GM12878 (cell line): ENCODE data around the gene FAM114A1. TPM values are rescaled to one million over a fixed set of nuclear protein-coding genes. Genes with fewer than 3 reads are reported as not detected.
A peak's percentile ranks its signal among the peaks of the same experiment; 100 is the strongest.

Experiments used
- ATAC-seq: fragments of 200-7000 bp; cut with Tn5 transposase; 3 replicates; pipeline ENCODE4 v1.9.1; 2020; ENCODE audit warnings: mild to moderate bottlenecking, moderate library complexity
- BruUV-seq: library from RNA; stranded (reverse); fragments of 400-500 nt; replicated peaks from 2 replicates; lab custom pipeline; 2021; lab: Mats Ljungman, UMichigan
- CTCF ChIA-PET: fragments of 300-600 bp; sonication (Branson Sonifier 250); formaldehyde crosslinking; extraction: SDS; loops from one replicate; lab custom pipeline; 2021; ENCODE audit warnings: inconsistent platforms; lab: Yijun Ruan, JAX
- POLR2A ChIA-PET: fragments of 350-600 bp; formaldehyde crosslinking; extraction: SDS; loops from one replicate; lab custom pipeline; 2021; ENCODE audit warnings: inconsistent platforms; lab: Charles Lee
- RAD21 ChIA-PET: fragments of 300-600 bp; sonication (Branson Sonifier 250); formaldehyde crosslinking; loops from one replicate; lab custom pipeline; 2023; ENCODE audit warnings: antibody characterized with exemption; ENCODE audit not compliant: unreplicated experiment; lab: Charles Lee
- SMC1A ChIA-PET: fragments of 300-600 bp; sonication (Branson Sonifier 250); formaldehyde crosslinking; loops from one replicate; lab custom pipeline; 2023; ENCODE audit not compliant: unreplicated experiment, uncharacterized antibody; lab: Charles Lee
- DNase-seq: peaks from one replicate; pipeline ENCODE4 v3.0.0-alpha.2; 2011; ENCODE audit warnings: low read depth, low spot score
- FAIRE-seq: peaks from 3 replicates; lab custom pipeline; 2011; peaks lifted over from hg19 to GRCh38; lab: Jason Lieb, UNC
- H2AFZ ChIP-seq: 2 replicates; pipeline ENCODE4 v1.6.0; 2011; ENCODE audit warnings: low read depth, low read length, control low read depth; ENCODE audit not compliant: control insufficient read depth
- H3K27ac ChIP-seq: 2 replicates; pipeline ENCODE4 v1.5.1; 2011; ENCODE audit warnings: control low read depth; ENCODE audit not compliant: control insufficient read depth, insufficient read depth
- H3K27me3 ChIP-seq, 2 experiments: replicated peaks in 1 of 2; 2 replicates each; pipeline versions ENCODE4 v1.6.0 to v1.6.1; 2011; ENCODE audit warnings: low read length in 1 of 2; ENCODE audit not compliant: control insufficient read depth in 2 of 2, insufficient read depth in 2 of 2
- H3K36me3 ChIP-seq, 2 experiments: 2 replicates each; pipeline ENCODE4 v1.5.1; 2011; ENCODE audit warnings: low read length in 1 of 2; ENCODE audit not compliant: control insufficient read depth in 2 of 2, insufficient read depth in 2 of 2
- H3K4me1 ChIP-seq: 2 replicates; pipeline ENCODE4 v1.6.1; 2011; ENCODE audit warnings: mild to moderate bottlenecking, low read length, moderate library complexity, mixed read lengths; ENCODE audit not compliant: control insufficient read depth, insufficient read depth
- H3K4me2 ChIP-seq: 2 replicates; pipeline ENCODE4 v1.6.0; 2011; ENCODE audit warnings: control low read depth; ENCODE audit not compliant: control insufficient read depth, insufficient read depth
- H3K4me3 ChIP-seq: fragments of 200-600 bp; sonication (generic); 2 replicates; pipeline ENCODE4 v1.5.1; 2016
- H3K79me2 ChIP-seq: 2 replicates; pipeline ENCODE4 v1.6.0; 2011; ENCODE audit warnings: low read length; ENCODE audit not compliant: control insufficient read depth, insufficient read depth
- H3K9ac ChIP-seq: 2 replicates; pipeline ENCODE4 v1.8.0; 2011; ENCODE audit warnings: low read length, control low read depth, mixed read lengths; ENCODE audit not compliant: control insufficient read depth, insufficient read depth
- H3K9me3 ChIP-seq: replicated peaks from 3 replicates; pipeline ENCODE4 v1.5.1; 2011; ENCODE audit warnings: mild to moderate bottlenecking, low read length; ENCODE audit not compliant: control insufficient read depth, insufficient read depth
- H4K20me1 ChIP-seq: 2 replicates; pipeline ENCODE4 v1.6.0; 2011; ENCODE audit not compliant: control insufficient read depth, insufficient read depth
- BCL11A ChIP-seq: IDR thresholded peaks from 2 replicates; pipeline ENCODE4 v1.6.1; 2011; ENCODE audit warnings: low read depth, low read length
- BHLHE40 ChIP-seq, 2 experiments: fragments of 450-650 bp in 1 of 2; IDR thresholded peaks; 2 replicates each; pipeline ENCODE4 v1.6.1; 2011 to 2017; ENCODE audit warnings: low read depth in 2 of 2, borderline replicate concordance in 1 of 2, improper control_type of control experiment in 1 of 2, low read length in 1 of 2, mild to moderate bottlenecking in 1 of 2
- CREB1 ChIP-seq: IDR thresholded peaks from 2 replicates; pipeline ENCODE4 v1.6.1; 2012; ENCODE audit warnings: low read depth, mild to moderate bottlenecking, inconsistent platforms
- ELK1 ChIP-seq: IDR thresholded peaks from 2 replicates; pipeline ENCODE4 v1.6.1; 2012; ENCODE audit warnings: low read depth, low read length, improper control_type of control experiment
- EZH2 ChIP-seq: IDR thresholded peaks from 2 replicates; pipeline ENCODE4 v1.6.1; 2012; ENCODE audit warnings: low read depth, mild to moderate bottlenecking, control low read depth, inconsistent platforms, low read length, borderline replicate concordance; ENCODE audit not compliant: control insufficient read depth
- FOXK2 ChIP-seq: fragments of 450-650 bp; IDR thresholded peaks from 2 replicates; pipeline ENCODE4 v1.6.1; 2017; ENCODE audit warnings: mild to moderate bottlenecking, moderate library complexity
- HDAC2 ChIP-seq: fragments of 200-600 bp; sonication (generic); IDR thresholded peaks from 2 replicates; pipeline ENCODE4 v1.6.1; 2017
- HDAC6 ChIP-seq: fragments of 200-600 bp; sonication (generic); IDR thresholded peaks from one replicate; pipeline ENCODE4 v1.8.0; 2017; ENCODE audit warnings: antibody characterized with exemption; ENCODE audit not compliant: unreplicated experiment
- IKZF1 ChIP-seq: fragments of 450-650 bp; conservative IDR thresholded peaks from 2 replicates; pipeline ENCODE4 v1.6.1; 2017; ENCODE audit warnings: antibody characterized with exemption, mild to moderate bottlenecking
- IKZF2 ChIP-seq, 2 experiments: fragments of 450-650 bp; IDR thresholded peaks; 2 replicates each; pipeline ENCODE4 v1.6.1; 2017; ENCODE audit warnings: mild to moderate bottlenecking in 2 of 2, moderate library complexity in 2 of 2
- KLF5 ChIP-seq: fragments of 450-650 bp; IDR thresholded peaks from 2 replicates; pipeline ENCODE4 v1.6.1; 2014; ENCODE audit warnings: mild to moderate bottlenecking; ENCODE audit not compliant: partially characterized antibody
- MLLT1 ChIP-seq: fragments of 450-650 bp; IDR thresholded peaks from 2 replicates; pipeline ENCODE4 v1.6.1; 2016; ENCODE audit warnings: mild to moderate bottlenecking
- NR2F1 ChIP-seq: fragments of 450-650 bp; conservative IDR thresholded peaks from 2 replicates; pipeline ENCODE4 v1.6.1; 2017; ENCODE audit warnings: mild to moderate bottlenecking
- POLR2A ChIP-seq: IDR thresholded peaks from 2 replicates; pipeline ENCODE4 v1.6.1; 2011; ENCODE audit warnings: low read depth, mild to moderate bottlenecking, low read length
- POU2F2 ChIP-seq: IDR thresholded peaks from 3 replicates; pipeline ENCODE4 v1.6.1; 2011; ENCODE audit warnings: low read depth, mild to moderate bottlenecking, low read length, borderline replicate concordance
- RAD21 ChIP-seq: IDR thresholded peaks from 2 replicates; pipeline ENCODE4 v1.6.1; 2011; ENCODE audit warnings: mild to moderate bottlenecking, low read depth, low read length, moderate library complexity; ENCODE audit not compliant: insufficient read depth
- RB1 ChIP-seq: fragments of 450-650 bp; formaldehyde crosslinking; IDR thresholded peaks from 2 replicates; pipeline ENCODE4 v1.6.1; 2017; ENCODE audit warnings: mild to moderate bottlenecking, borderline replicate concordance
- RELB ChIP-seq: fragments of 450-650 bp; IDR thresholded peaks from 2 replicates; pipeline ENCODE4 v1.6.1; 2017; ENCODE audit warnings: low read depth, mild to moderate bottlenecking, moderate library complexity
- SMAD1 ChIP-seq: fragments of 450-650 bp; IDR thresholded peaks from 2 replicates; pipeline ENCODE4 v1.6.1; 2018; ENCODE audit warnings: mild to moderate bottlenecking, low read depth; ENCODE audit not compliant: partially characterized antibody
- SMAD5 ChIP-seq: IDR thresholded peaks from 2 replicates; pipeline ENCODE4 v1.6.1; 2016; ENCODE audit warnings: antibody characterized with exemption, low read depth
- TCF12 ChIP-seq: IDR thresholded peaks from 2 replicates; pipeline ENCODE4 v1.6.1; 2011; ENCODE audit warnings: low read depth, mild to moderate bottlenecking, low read length
- WRNIP1 ChIP-seq: IDR thresholded peaks from 2 replicates; pipeline ENCODE4 v1.6.1; 2011; ENCODE audit warnings: low read depth, low read length, improper control_type of control experiment, borderline replicate concordance
- ZNF622 ChIP-seq: fragments of 450-650 bp; IDR thresholded peaks from 2 replicates; pipeline ENCODE4 v1.6.1; 2017; ENCODE audit warnings: mild to moderate bottlenecking, inconsistent platforms
- WGBS: methylation state at CpG from one replicate; pipeline ENCODE4 v1.1.6; 2016; ENCODE audit warnings: low lambda C conversion rate; ENCODE audit not compliant: insufficient replicate concordance, insufficient coverage; ENCODE audit errors: missing lambda C conversion rate; 5-methylcytosine and 5-hydroxymethylcytosine counted together
- in situ Hi-C: fragments of 300-500 bp; cut with MboI; formaldehyde crosslinking; loops from 9 replicates; pipeline ENCODE4 v1.14.3; 2018; ENCODE audit warnings: mixed read lengths
- intact Hi-C: fragments of 100-400 bp; cut with micrococcal nuclease; formaldehyde crosslinking; loops from one replicate; pipeline ENCODE4 v1.14.2; 2022; ENCODE audit not compliant: unreplicated experiment
- polyA plus RNA-seq, 11 experiments: library from polyadenylated mRNA; depleted of rRNA in 4 of 11; unstranded in 6 of 11; stranded (reverse) in 5 of 11; fragments of >200 nt; fragmentation: Nextera tagmentation in 4 of 11; fragmentation: Illumina TruSeq in 1 of 11; extraction: Ambion mirVana in 4 of 11; extraction: Trizol in 1 of 11; gene quantifications; 1 replicate in 1 of 11; 2 replicates in 10 of 11; pipeline versions ENCODE4 v1.2.1 to v1.2.3, GENCODE V29; 2011 to 2016; ENCODE audit warnings: inconsistent platforms in 2 of 11, missing spikeins in 2 of 11, low read depth in 1 of 11
- total RNA-seq, 4 experiments: library from RNA; depleted of rRNA in 3 of 4; stranded (reverse); fragments of >200 nt in 3 of 4; fragmentation: Illumina TruSeq in 1 of 4; extraction: Trizol in 1 of 4; gene quantifications; 2 replicates each; pipeline versions ENCODE4 v1.2.1 to v1.2.3, GENCODE V29; 2013 to 2021

FAM114A1 gene
- total and polyA plus RNA-seq, 10 of the 15 experiments (the other 5 are each of a cell fraction or from before 2014, with no cell fraction given): 1.3 to 6.2 (median 3.9) TPM

- H3K4me1 ChIP-seq: peaks cover 14% of the 10 kb centered on the region
- WGBS: under 1% methylated on average over 5 of the region's 5 CpGs
- ChIA-PET CTCF (interaction anchor here (0.8 to 4.5 kb wide), 16 partner anchors 9 to 783 kb away, joined by 3 to 93 read pairs (median 4); partner anchors contain the start of genes FAM114A1, TLR1 and TLR10), RAD21 (interaction anchor here (0.8 to 4.5 kb wide), 18 partner anchors 11 to 723 kb away, joined by 3 to 99 read pairs (median 4); partner anchors contain the start of genes FAM114A1, TLR1 and TLR10), SMC1A (interaction anchor here (0.6 to 4.5 kb wide), 20 partner anchors 9 to 1131 kb away, joined by 3 to 106 read pairs (median 6); partner anchors contain the start of genes TLR1 and TLR10), POLR2A (interaction anchor here (0.5 to 3.5 kb wide), 16 partner anchors 9 to 280 kb away, joined by 3 to 39 read pairs (median 4); partner anchors contain the start of genes FAM114A1, TLR1 and TLR10)
- ATAC-seq (peak; percentile 45), DNase-seq (no peak), FAIRE-seq (no peak)
- in situ Hi-C loops (loop anchor here (5.0 to 25.0 kb wide), 2 partner anchors 93 to 543 kb away; no protein-coding TSS in a partner anchor), intact Hi-C loops (loop anchor here (5.0 kb wide), 1 partner anchor 723 kb away; no protein-coding TSS in a partner anchor)
- peaks cover 29% of the 10 kb centered on the region for H3K79me2 ChIP-seq
- peak overlapping the region; percentile 33; the same call in 1 of the 2 replicates for H2AFZ ChIP-seq
- H3K36me3 ChIP-seq: no peaks in the 10 kb centered on the region
- H3K27me3 ChIP-seq: no peaks in the 10 kb centered on the region
- no peaks in the 10 kb centered on the region for H4K20me1 ChIP-seq
- BruUV-seq: no TSS peak
- H3K4me3 ChIP-seq: peak overlapping the region; percentile 75
- H3K9me3 ChIP-seq: no peaks in the 10 kb centered on the region; the same call in 2 of the 3 replicates
- peak overlapping the region; percentile 70 for H3K4me2 ChIP-seq
- peak overlapping the region; percentile 87 for H3K9ac ChIP-seq
- peak overlapping the region; percentile 96 for H3K27ac ChIP-seq
- no peak for TF ChIP-seq BCL11A
- TF ChIP-seq FOXK2: no peak
- no peak for TF ChIP-seq KLF5
- no peak for TF ChIP-seq SMAD1
- TF ChIP-seq RELB: 0 out of 2 replicates have a peak, but pooled peaks have one; percentile 21
- TF ChIP-seq CREB1: no peak
- no peak for TF ChIP-seq HDAC6
- no peak for TF ChIP-seq RAD21
- no peak for TF ChIP-seq POLR2A
- TF ChIP-seq HDAC2: no peak
- no peak for TF ChIP-seq BHLHE40 (IDR thresholded peaks at IDR 0.05; ENCODE audit: borderline replicate concordance in 1 of 2, low read depth in 2 of 2, low read length in 1 of 2)
- TF ChIP-seq ZNF622: no peak
- TF ChIP-seq WRNIP1: no peak
- no peak for TF ChIP-seq NR2F1
- no peak for TF ChIP-seq TCF12
- TF ChIP-seq SMAD5: no peak
- no peak for TF ChIP-seq ELK1
- no peak for TF ChIP-seq MLLT1
- TF ChIP-seq RB1: no peak
- peak in 1 of 2 experiments; percentile 13; a peak in 1 of 4 replicates for TF ChIP-seq IKZF2 (IDR thresholded peaks at IDR 0.05)
- TF ChIP-seq IKZF1: peak; percentile 40; the same call in 1 of the 2 replicates
- no peak for TF ChIP-seq POU2F2
- no peak for TF ChIP-seq EZH2
Observed at GRCh38 chr4:38855466-38855865, 12.1 kb upstream of the FAM114A1 start.
